Calu3 (cell line): ENCODE measurements around the gene CTXND1. TPM values are rescaled to one million over a fixed set of nuclear protein-coding genes. Genes with fewer than 3 reads are reported as not detected.

Experiments used
- BruUV-seq: library from RNA; stranded (reverse); fragments of 400-500 nt; replicated peaks from 2 replicates; lab custom pipeline; 2021; lab: Mats Ljungman, UMichigan
- CTCF ChIA-PET: fragments of 300-600 bp; sonication (Branson Sonifier 250); formaldehyde crosslinking; loops from one replicate; lab custom pipeline; 2022; ENCODE audit warnings: antibody characterized with exemption; lab: Charles Lee
- DNase-seq: peaks from one replicate; pipeline ENCODE4 v3.0.0; 2022
- H3K27ac Mint-ChIP-seq: one replicate; pipeline ENCODE4 v1.8.0; 2022; ENCODE audit warnings: mixed read lengths; ENCODE audit not compliant: unreplicated experiment
- H3K27me3 Mint-ChIP-seq: one replicate; pipeline ENCODE4 v1.8.0; 2022; ENCODE audit warnings: mixed read lengths; ENCODE audit not compliant: unreplicated experiment
- H3K36me3 Mint-ChIP-seq: one replicate; pipeline ENCODE4 v1.8.0; 2022; ENCODE audit warnings: mild to moderate bottlenecking, moderate library complexity, mixed read lengths; ENCODE audit not compliant: insufficient read depth, unreplicated experiment
- H3K4me1 Mint-ChIP-seq: one replicate; pipeline ENCODE4 v1.8.0; 2022; ENCODE audit warnings: mild to moderate bottlenecking, low read depth, mixed read lengths; ENCODE audit not compliant: unreplicated experiment
- H3K4me3 Mint-ChIP-seq: one replicate; pipeline ENCODE4 v1.8.0; 2022; ENCODE audit warnings: mild to moderate bottlenecking, low read depth, moderate library complexity, mixed read lengths; ENCODE audit not compliant: unreplicated experiment
- H3K9me3 Mint-ChIP-seq: one replicate; pipeline ENCODE4 v1.8.0; 2022; ENCODE audit warnings: low read depth, mixed read lengths; ENCODE audit not compliant: unreplicated experiment
- CTCF ChIP-seq: fragments of 200-600 bp; IDR thresholded peaks from one replicate; pipeline ENCODE4 v1.8.0; 2022; ENCODE audit warnings: antibody characterized with exemption; ENCODE audit not compliant: unreplicated experiment
- intact Hi-C: fragments of 100-400 bp; cut with micrococcal nuclease; formaldehyde crosslinking; loops from one replicate; pipeline ENCODE4 v1.10.0; 2022; ENCODE audit not compliant: unreplicated experiment
- total RNA-seq: library from RNA; stranded (reverse); gene quantifications from 2 replicates; pipeline ENCODE4 v1.2.3, GENCODE V29; 2022

Gene CTXND1
- total RNA-seq, 1 experiment from 2014 or later = not detected

GRCh38 chr15:80152180-80152895 lies 99.7 kb downstream of the CTXND1 start:
- BruUV-seq = no TSS peak
- Mint-ChIP-seq H3K27ac (no peak overlapping the region), H3K36me3 (peaks cover 16% of the 10 kb centered on the region), H3K4me1 (peaks cover 15% of the 10 kb centered on the region), H3K27me3 (no peaks in the 10 kb centered on the region), H3K9me3 (no peaks in the 10 kb centered on the region), H3K4me3 (peak overlapping the region; percentile 91)
- CTCF ChIA-PET = interaction anchor here (0.8 to 1.6 kb wide), 8 partner anchors 11 to 556 kb away, joined by 3 to 8 read pairs (median 4); no protein-coding TSS in a partner anchor
- intact Hi-C loops = no loop called here
- DNase-seq = peak; percentile 90
- no peak for TF ChIP-seq CTCF

- Mint-ChIP-seq H3K4me3 (peak overlapping the region; percentile 91), H3K27ac (no peak overlapping the region), H3K27me3 (no peaks in the 10 kb centered on the region), H3K36me3 (peaks cover 16% of the 10 kb centered on the region), H3K4me1 (peaks cover 15% of the 10 kb centered on the region), H3K9me3 (no peaks in the 10 kb centered on the region)
- intact Hi-C loops = no loop called here
- TF ChIP-seq CTCF = no peak
- CTCF ChIA-PET = interaction anchor here (1.0 to 1.6 kb wide), 2 partner anchors 11 to 16 kb away, joined by 4 to 8 read pairs; no protein-coding TSS in a partner anchor
- no TSS peak for BruUV-seq
- no peak for DNase-seq
Measured at GRCh38 chr15:80151576-80151975, 100.4 kb downstream of the CTXND1 start.

- no peak overlapping the region for H3K4me3 Mint-ChIP-seq
- BruUV-seq = no TSS peak
- intact Hi-C loops = no loop called here
- H3K27me3 Mint-ChIP-seq = no peaks in the 10 kb centered on the region
- CTCF ChIA-PET = no interaction called here
- no peak overlapping the region for H3K27ac Mint-ChIP-seq
- H3K4me1 Mint-ChIP-seq = peaks cover 15% of the 10 kb centered on the region
- no peak for TF ChIP-seq CTCF
- H3K9me3 Mint-ChIP-seq = no peaks in the 10 kb centered on the region
- no peak for DNase-seq
- H3K36me3 Mint-ChIP-seq = peaks cover 16% of the 10 kb centered on the region
Measured at GRCh38 chr15:80151148-80151547, 100.9 kb downstream of the CTXND1 start.

Other genes starting within 250 kb of the CTXND1 start
- gene ZFAND6, start 192.5 kb downstream of the CTXND1 start, total RNA-seq = 87.5 and 88.6 TPM in 2 replicates
- gene FAH, start 99.2 kb downstream of the CTXND1 start, total RNA-seq = 25.9 and 26.1 TPM in 2 replicates
- gene ARNT2, start 152.2 kb upstream of the CTXND1 start, total RNA-seq = 1.3 and 3.6 TPM in 2 replicates